KMS-11 (cell line): ENCODE data around the gene BABAM2.
"Not testable (repeated sequence)": the region's sequence is repeated elsewhere in the genome, so short reads cannot be mapped to it uniquely, and the experiment has no call there.

ENCODE experiments used
- H2AFZ ChIP-seq: fragments of 200-600 bp; sonication (generic); 2 replicates; pipeline ENCODE4 v1.6.1; 2016; ENCODE audit warnings: antibody characterized with exemption, mixed run types, low read depth
- H3K27ac ChIP-seq: fragments of 200-600 bp; sonication (generic); 2 replicates; pipeline ENCODE4 v1.6.1; 2016; ENCODE audit warnings: mild to moderate bottlenecking, mixed run types
- H3K27me3 ChIP-seq: fragments of 200-600 bp; sonication (generic); 2 replicates; pipeline ENCODE4 v1.6.1; 2017; ENCODE audit warnings: mild to moderate bottlenecking, low read depth, mixed run types, moderate library complexity; ENCODE audit not compliant: insufficient read depth
- H3K36me3 ChIP-seq: fragments of 200-600 bp; sonication (generic); 2 replicates; pipeline ENCODE4 v1.6.1; 2017; ENCODE audit warnings: mild to moderate bottlenecking, mixed run types; ENCODE audit not compliant: insufficient read depth
- H3K4me1 ChIP-seq: fragments of 200-600 bp; sonication (generic); 2 replicates; pipeline ENCODE4 v1.6.1; 2016; ENCODE audit warnings: mild to moderate bottlenecking, low read depth, mixed run types; ENCODE audit not compliant: poor library complexity, severe bottlenecking
- H3K4me2 ChIP-seq: fragments of 200-600 bp; sonication (generic); 2 replicates; pipeline ENCODE4 v1.7.0; 2016; ENCODE audit warnings: mild to moderate bottlenecking, mixed run types
- H3K4me3 ChIP-seq: fragments of 200-600 bp; sonication (generic); IDR thresholded peaks from 2 replicates; pipeline ENCODE4 v1.6.1; 2017; ENCODE audit warnings: low read depth, low read length, mixed read lengths; ENCODE audit not compliant: insufficient read depth
- H3K79me2 ChIP-seq: fragments of 200-600 bp; sonication (generic); 2 replicates; pipeline ENCODE4 v1.6.1; 2016; ENCODE audit warnings: low read depth, mixed run types; ENCODE audit not compliant: insufficient read depth
- H3K9ac ChIP-seq: fragments of 200-600 bp; sonication (generic); 2 replicates; pipeline ENCODE4 v1.6.1; 2016; ENCODE audit warnings: mild to moderate bottlenecking, mixed run types
- H4K20me1 ChIP-seq: fragments of 200-600 bp; sonication (generic); 2 replicates; pipeline ENCODE4 v1.6.1; 2016; ENCODE audit warnings: mild to moderate bottlenecking, mixed run types; ENCODE audit not compliant: insufficient read depth
- CTCF ChIP-seq: fragments of 200-600 bp; sonication (generic); conservative IDR thresholded peaks from 2 replicates; pipeline ENCODE4 v1.6.1; 2017; ENCODE audit warnings: low read depth, mild to moderate bottlenecking, antibody characterized with exemption, low read length, moderate library complexity, mixed read lengths

BABAM2 gene

GRCh38 chr2:28025123-28025522, 134.6 kb downstream of the BABAM2 start:
- Histone ChIP-seq H3K9ac (no peak overlapping the region), H3K4me2 (no peak overlapping the region)

GRCh38 chr2:28026230-28026629, 135.7 kb downstream of the BABAM2 start:
- not testable (repeated sequence) for H3K27me3 ChIP-seq, H3K4me1 ChIP-seq, H3K4me3 ChIP-seq, H3K4me2 ChIP-seq, H3K9ac ChIP-seq, H3K27ac ChIP-seq, H3K36me3 ChIP-seq, H2AFZ ChIP-seq, H3K79me2 ChIP-seq, H4K20me1 ChIP-seq

More at GRCh38 chr2:28025123-28025522, 134.6 kb downstream of the BABAM2 start:
- Histone ChIP-seq H3K27me3 (no peaks in the 10 kb centered on the region; the same call in 1 of the 2 replicates), H3K27ac (no peak overlapping the region), H2AFZ (no peak overlapping the region), H4K20me1 (no peaks in the 10 kb centered on the region), H3K79me2 (no peaks in the 10 kb centered on the region), H3K4me3 (no peak overlapping the region), H3K4me1 (no peaks in the 10 kb centered on the region), H3K36me3 (no peaks in the 10 kb centered on the region)
- no peak for TF ChIP-seq CTCF

- Histone ChIP-seq H3K79me2 (no peaks in the 10 kb centered on the region), H2AFZ (no peak overlapping the region), H3K27ac (no peak overlapping the region), H3K4me1 (no peaks in the 10 kb centered on the region), H3K27me3 (no peaks in the 10 kb centered on the region), H4K20me1 (no peaks in the 10 kb centered on the region), H3K36me3 (no peaks in the 10 kb centered on the region), H3K4me2 (no peak overlapping the region), H3K9ac (no peak overlapping the region), H3K4me3 (no peak overlapping the region)
- TF ChIP-seq CTCF, result no peak
Observed at GRCh38 chr2:28028025-28028424, 137.5 kb downstream of the BABAM2 start.

GRCh38 chr2:28030600-28030999, 140.1 kb downstream of the BABAM2 start:
- H3K4me3 ChIP-seq, result no peak overlapping the region
- no peaks in the 10 kb centered on the region for H3K79me2 ChIP-seq
- H2AFZ ChIP-seq, result no peak overlapping the region
- H3K4me2 ChIP-seq, result no peak overlapping the region
- no peak overlapping the region for H3K27ac ChIP-seq
- no peaks in the 10 kb centered on the region for H3K4me1 ChIP-seq
- H3K36me3 ChIP-seq, result no peaks in the 10 kb centered on the region
- H3K9ac ChIP-seq, result no peak overlapping the region
- H3K27me3 ChIP-seq, result no peaks in the 10 kb centered on the region
- H4K20me1 ChIP-seq, result no peaks in the 10 kb centered on the region
- TF ChIP-seq CTCF, result no peak

- no peaks in the 10 kb centered on the region for H3K79me2 ChIP-seq
Observed at GRCh38 chr2:28032816-28033215, 142.3 kb downstream of the BABAM2 start.

More at GRCh38 chr2:28032816-28033215, 142.3 kb downstream of the BABAM2 start:
- H2AFZ ChIP-seq, result no peak overlapping the region
- no peak overlapping the region for H3K4me2 ChIP-seq
- no peak overlapping the region for H3K27ac ChIP-seq
- no peaks in the 10 kb centered on the region for H3K27me3 ChIP-seq
- H3K36me3 ChIP-seq, result no peaks in the 10 kb centered on the region
- H4K20me1 ChIP-seq, result no peaks in the 10 kb centered on the region
- H3K4me1 ChIP-seq, result no peaks in the 10 kb centered on the region
- no peak overlapping the region for H3K9ac ChIP-seq
- H3K4me3 ChIP-seq, result no peak overlapping the region
- TF ChIP-seq CTCF, result no peak
